H1 (cell line): ENCODE results near the gene RASAL2. TPM values are rescaled to one million over a fixed set of nuclear protein-coding genes. Genes with fewer than 3 reads are reported as not detected.

Experiments
- CTCF ChIA-PET: fragments of 300-600 bp; sonication (Branson Sonifier 250); formaldehyde crosslinking; loops from one replicate; lab custom pipeline; 2021; ENCODE audit not compliant: partially characterized antibody; lab: Charles Lee
- POLR2A ChIA-PET: fragments of 300-600 bp; sonication (Branson Sonifier 250); formaldehyde crosslinking; loops from one replicate; lab custom pipeline; 2021; ENCODE audit warnings: inconsistent platforms; ENCODE audit not compliant: partially characterized antibody; lab: Charles Lee
- DNase-seq, 2 experiments: peaks; one replicate each; pipeline versions ENCODE4 v3.0.0 to v3.0.0-alpha.2; 2010 to 2022; ENCODE audit warnings: low spot score in 2 of 2, low read depth in 1 of 2, mixed read lengths in 1 of 2
- FAIRE-seq: peaks from 2 replicates; lab custom pipeline; 2011; peaks lifted over from hg19 to GRCh38; lab: Jason Lieb, UNC
- H2AFZ ChIP-seq: 2 replicates; pipeline ENCODE4 v1.8.1; 2012; ENCODE audit warnings: low read length, inconsistent platforms
- H2AK5ac ChIP-seq: 2 replicates; pipeline ENCODE4 v1.6.1; 2013; ENCODE audit warnings: low read depth, low read length
- H2BK120ac ChIP-seq: replicated peaks from 2 replicates; pipeline ENCODE3; 2013; ENCODE audit warnings: low read depth, low read length, inconsistent platforms
- H2BK12ac ChIP-seq: 2 replicates; pipeline ENCODE4 v1.6.1; 2013; ENCODE audit warnings: low read depth, low read length
- H2BK15ac ChIP-seq: 2 replicates; pipeline ENCODE4 v1.6.1; 2013; ENCODE audit warnings: low read length
- H2BK20ac ChIP-seq: 2 replicates; pipeline ENCODE4 v1.6.1; 2013; ENCODE audit warnings: low read length
- H2BK5ac ChIP-seq: 2 replicates; pipeline ENCODE4 v1.6.1; 2013; ENCODE audit warnings: low read depth, low read length
- H3K14ac ChIP-seq: 2 replicates; pipeline ENCODE4 v1.6.1; 2013; ENCODE audit warnings: inconsistent platforms; ENCODE audit not compliant: insufficient read length
- H3K18ac ChIP-seq: 2 replicates; pipeline ENCODE4 v1.6.1; 2013; ENCODE audit warnings: low read length; ENCODE audit errors: extremely low read depth
- H3K23ac ChIP-seq: 2 replicates; pipeline ENCODE4 v1.6.1; 2013; ENCODE audit warnings: inconsistent platforms; ENCODE audit not compliant: insufficient read length
- H3K23me2 ChIP-seq: 2 replicates; pipeline ENCODE4 v1.6.1; 2013; ENCODE audit warnings: low read depth, low read length
- H3K27ac ChIP-seq: 2 replicates; pipeline ENCODE4 v1.6.1; 2011; ENCODE audit warnings: low read depth, low read length, inconsistent platforms
- H3K27me3 ChIP-seq, 4 experiments: replicated peaks in 1 of 4; 1 replicate in 1 of 4; 2 replicates in 3 of 4; pipeline versions ENCODE4 v1.6.1 to v1.8.1; 2011 to 2013; ENCODE audit warnings: low read length in 3 of 4, mild to moderate bottlenecking in 3 of 4, inconsistent platforms in 2 of 4, mixed read lengths in 2 of 4, moderate library complexity in 1 of 4; ENCODE audit not compliant: control insufficient read depth in 3 of 4, insufficient read depth in 3 of 4; ENCODE audit errors: extremely low read depth in 1 of 4
- H3K36me3 ChIP-seq, 4 experiments: 2 replicates each; pipeline versions ENCODE4 v1.6.1 to v1.8.1; 2011 to 2013; ENCODE audit warnings: mild to moderate bottlenecking in 4 of 4, low read length in 3 of 4, moderate library complexity in 2 of 4, control low read depth in 1 of 4, inconsistent platforms in 1 of 4; ENCODE audit not compliant: insufficient read depth in 4 of 4, control insufficient read depth in 2 of 4
- H3K4ac ChIP-seq: replicated peaks from 2 replicates; pipeline ENCODE3; 2013; ENCODE audit warnings: low read length, low read depth, mixed read lengths, inconsistent platforms; ENCODE audit not compliant: insufficient read length
- H3K4me1 ChIP-seq, 4 experiments: replicated peaks in 1 of 4; 1 replicate in 1 of 4; 2 replicates in 3 of 4; pipeline versions ENCODE4 v1.6.1 to v1.8.1; 2011 to 2013; ENCODE audit warnings: low read length in 3 of 4, inconsistent platforms in 2 of 4, mixed read lengths in 1 of 4; ENCODE audit not compliant: insufficient read depth in 4 of 4, control insufficient read depth in 3 of 4
- H3K4me2 ChIP-seq, 2 experiments: 2 replicates each; pipeline versions ENCODE4 v1.6.1 to v1.8.1; 2011 to 2013; ENCODE audit warnings: low read depth in 2 of 2, low read length in 2 of 2, control low read depth in 1 of 2, inconsistent platforms in 1 of 2, mild to moderate bottlenecking in 1 of 2; ENCODE audit not compliant: insufficient read depth in 1 of 2
- H3K4me3 ChIP-seq, 4 experiments: fragments of 200-600, 300-600 bp in 1 of 4; sonication (generic), shearing (Covaris generic), sonication (Bioruptor Twin) in 1 of 4; 2 replicates each; pipeline versions ENCODE4 v1.5.1 to v1.8.1; 2011 to 2016; ENCODE audit warnings: low read length in 4 of 4, low read depth in 3 of 4, control low read depth in 2 of 4, inconsistent platforms in 2 of 4, mild to moderate bottlenecking in 2 of 4, mixed read lengths in 1 of 4, moderate library complexity in 1 of 4; ENCODE audit not compliant: insufficient read depth in 2 of 4; ENCODE audit errors: extremely low read depth in 1 of 4
- H3K56ac ChIP-seq: replicated peaks from 2 replicates; pipeline ENCODE3; 2013; ENCODE audit warnings: low read depth, mild to moderate bottlenecking, mixed read lengths, low read length, inconsistent platforms; ENCODE audit not compliant: insufficient read length
- H3K79me1 ChIP-seq: 2 replicates; pipeline ENCODE4 v1.6.1; 2013; ENCODE audit warnings: low read depth, low read length, control low read depth
- H3K79me2 ChIP-seq, 2 experiments: 2 replicates each; pipeline versions ENCODE4 v1.6.1 to v1.8.1; 2012 to 2013; ENCODE audit warnings: low read length in 2 of 2, mild to moderate bottlenecking in 2 of 2, inconsistent platforms in 1 of 2; ENCODE audit not compliant: insufficient read depth in 2 of 2, control insufficient read depth in 1 of 2
- H3K9ac ChIP-seq, 4 experiments: replicated peaks in 1 of 4; 1 replicate in 1 of 4; 2 replicates in 3 of 4; pipeline versions ENCODE4 v1.6.1 to v1.8.1; 2011 to 2013; ENCODE audit warnings: low read depth in 3 of 4, low read length in 3 of 4, control low read depth in 2 of 4, mild to moderate bottlenecking in 2 of 4, moderate library complexity in 2 of 4, inconsistent platforms in 1 of 4; ENCODE audit errors: extremely low read depth in 1 of 4
- H3K9me3 ChIP-seq, 2 experiments: 2 replicates each; pipeline versions ENCODE4 v1.6.1 to v1.8.1; 2012 to 2013; ENCODE audit warnings: mild to moderate bottlenecking in 2 of 2, moderate library complexity in 2 of 2, control low read depth in 1 of 2, inconsistent platforms in 1 of 2, low read depth in 1 of 2, low read length in 1 of 2, mixed read lengths in 1 of 2; ENCODE audit not compliant: insufficient read depth in 2 of 2
- H4K20me1 ChIP-seq, 2 experiments: replicated peaks in 1 of 2; 2 replicates each; pipeline versions ENCODE3 to v1.8.1; 2011 to 2013; ENCODE audit warnings: inconsistent platforms in 2 of 2, low read length in 2 of 2, mild to moderate bottlenecking in 1 of 2; ENCODE audit not compliant: insufficient read depth in 2 of 2, control insufficient read depth in 1 of 2
- H4K5ac ChIP-seq: 2 replicates; pipeline ENCODE4 v1.6.1; 2013; ENCODE audit warnings: low read length, low read depth, mixed read lengths, inconsistent platforms; ENCODE audit not compliant: insufficient read length
- H4K8ac ChIP-seq: 2 replicates; pipeline ENCODE4 v1.8.0; 2013; ENCODE audit warnings: mild to moderate bottlenecking, moderate library complexity, low read length, inconsistent platforms; ENCODE audit not compliant: insufficient read depth; ENCODE audit errors: extremely low read depth
- H4K91ac ChIP-seq: replicated peaks from 2 replicates; pipeline ENCODE3; 2013; ENCODE audit warnings: low read length, mixed read lengths, inconsistent platforms; ENCODE audit not compliant: insufficient read length
- CBX8 ChIP-seq: fragments of 300-800, 300-1000 bp; sonication (generic); IDR thresholded peaks from 2 replicates; pipeline ENCODE4 v1.7.1; 2016; ENCODE audit warnings: low read depth, low read length, borderline replicate concordance
- CHD1 ChIP-seq: IDR thresholded peaks from 2 replicates; pipeline ENCODE4 v1.6.1; 2012; ENCODE audit warnings: low read depth, low read length, improper control_type of control experiment
- EP300 ChIP-seq, 2 experiments: IDR thresholded peaks; 1 replicate in 1 of 2; 2 replicates in 1 of 2; pipeline ENCODE4 v1.6.1; 2011 to 2012; ENCODE audit warnings: low read depth in 2 of 2, low read length in 2 of 2, mild to moderate bottlenecking in 2 of 2, borderline replicate concordance in 1 of 2, inconsistent platforms in 1 of 2, moderate library complexity in 1 of 2
- EZH2 ChIP-seq: fragments of 200-600 bp; sonication (generic); IDR thresholded peaks from 2 replicates; pipeline ENCODE4 v1.7.1; 2012; ENCODE audit warnings: low read depth, mild to moderate bottlenecking, moderate library complexity, low read length, inconsistent platforms; ENCODE audit not compliant: severe bottlenecking
- FOSL1 ChIP-seq: IDR thresholded peaks from 2 replicates; pipeline ENCODE4 v1.6.1; 2011; ENCODE audit warnings: mild to moderate bottlenecking, low read depth, low read length, moderate library complexity; ENCODE audit not compliant: insufficient read depth
- TAF1 ChIP-seq: IDR thresholded peaks from 2 replicates; pipeline ENCODE4 v1.6.1; 2011; ENCODE audit warnings: mild to moderate bottlenecking, low read depth, low read length
- TAF7 ChIP-seq: optimal IDR thresholded peaks from 2 replicates; pipeline ENCODE3; 2011; ENCODE audit warnings: low read depth, mild to moderate bottlenecking, inconsistent platforms, low read length, moderate library complexity, borderline replicate concordance
- WGBS, 2 experiments: shearing (Covaris generic) in 1 of 2; methylation state at CpG; one replicate each; pipeline versions ENCODE4 v1.1.6 to v1.1.7; 2013 to 2015; ENCODE audit warnings: low lambda C conversion rate in 2 of 2, mixed read lengths in 2 of 2, inconsistent platforms in 1 of 2, low coverage in 1 of 2, missing lambda C conversion rate in 1 of 2; ENCODE audit not compliant: insufficient replicate concordance in 2 of 2, insufficient coverage in 1 of 2, insufficient read length in 1 of 2; ENCODE audit errors: extremely low coverage in 1 of 2, missing lambda C conversion rate in 1 of 2; 5-methylcytosine and 5-hydroxymethylcytosine counted together
- polyA plus RNA-seq, 7 experiments: library from polyadenylated mRNA; depleted of rRNA in 3 of 7; stranded (reverse) in 5 of 7; unstranded in 2 of 7; fragments of >200 nt in 5 of 7; fragments of 200-250 nt in 2 of 7; gene quantifications; 1 replicate in 5 of 7; 2 replicates in 1 of 7; 4 replicates in 1 of 7; pipeline versions ENCODE4 v1.2.1 to v1.2.3, GENCODE V29; 2011 to 2013; ENCODE audit warnings: missing spikeins in 2 of 7, mixed read lengths in 2 of 7
- total RNA-seq: library from RNA; stranded (reverse); fragmentation: NEBNext Ultra II Directional; extraction: Animal tissue kit (Norgen Biotek cat#: 25700); gene quantifications from 2 replicates; pipeline ENCODE4 v1.2.1, GENCODE V29; 2021
- TF ChIP-seq, protein P1 (sequence below): IDR thresholded peaks from 2 replicates; pipeline ENCODE4 v1.6.1; 2012; ENCODE audit warnings: inconsistent platforms
- TF ChIP-seq, protein P2 (sequence below), 3 experiments: IDR thresholded peaks; 1 replicate in 2 of 3; 2 replicates in 1 of 3; pipeline versions ENCODE4 v1.5.1 to v1.6.1; 2011; ENCODE audit warnings: low read length in 3 of 3, mild to moderate bottlenecking in 3 of 3, inconsistent platforms in 2 of 3, low read depth in 1 of 3, moderate library complexity in 1 of 3; ENCODE audit not compliant: insufficient read depth in 1 of 3; ENCODE audit errors: control extremely low read depth in 1 of 3

RASAL2 gene
- total and polyA plus RNA-seq, 2 of the 8 experiments (the other 6 are each of a cell fraction or from before 2014, with no cell fraction given): 15.9 to 32.5 TPM

DNA sequence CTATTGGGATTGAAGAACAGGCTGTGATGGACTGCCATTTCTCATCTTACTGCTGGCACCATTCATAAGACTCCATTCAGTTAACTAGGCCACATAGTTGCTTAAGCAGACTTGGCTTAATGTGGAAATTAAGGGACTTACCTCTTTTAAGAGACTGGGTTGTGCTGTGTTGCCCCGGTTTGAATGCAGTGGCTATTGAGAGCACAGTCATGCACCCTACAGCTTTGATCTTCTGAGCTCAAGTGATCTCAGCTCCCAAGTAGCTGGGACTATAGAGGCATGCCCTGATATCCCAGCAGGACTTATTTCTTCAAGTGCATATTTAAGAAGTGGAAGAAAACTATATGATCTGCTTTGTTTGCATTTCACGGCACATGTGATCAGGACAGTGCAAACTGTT, 181.1 kb downstream of the RASAL2 start:
- H3K4me2 ChIP-seq: no peak overlapping the region
- H2BK12ac ChIP-seq: no peak overlapping the region; the same call in 1 of the 2 replicates
- no peak for DNase-seq
- no peak overlapping the region for H3K18ac ChIP-seq
- no peaks in the 10 kb centered on the region for H3K27me3 ChIP-seq
- no peak overlapping the region for H3K23ac ChIP-seq
- FAIRE-seq: no peak
- no peak overlapping the region for H4K5ac ChIP-seq
- no peak overlapping the region for H2AFZ ChIP-seq
- no peak for TF ChIP-seq EZH2
- TF ChIP-seq CBX8: no peak
- TF ChIP-seq EP300 (IDR thresholded peaks at IDR 0.05; ENCODE audit: borderline replicate concordance in 1 of 2, low read depth in 2 of 2, low read length in 2 of 2): no peak
- TF ChIP-seq, protein P1, sequence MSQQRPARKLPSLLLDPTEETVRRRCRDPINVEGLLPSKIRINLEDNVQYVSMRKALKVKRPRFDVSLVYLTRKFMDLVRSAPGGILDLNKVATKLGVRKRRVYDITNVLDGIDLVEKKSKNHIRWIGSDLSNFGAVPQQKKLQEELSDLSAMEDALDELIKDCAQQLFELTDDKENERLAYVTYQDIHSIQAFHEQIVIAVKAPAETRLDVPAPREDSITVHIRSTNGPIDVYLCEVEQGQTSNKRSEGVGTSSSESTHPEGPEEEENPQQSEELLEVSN: no peak
- TF ChIP-seq, protein P2, sequence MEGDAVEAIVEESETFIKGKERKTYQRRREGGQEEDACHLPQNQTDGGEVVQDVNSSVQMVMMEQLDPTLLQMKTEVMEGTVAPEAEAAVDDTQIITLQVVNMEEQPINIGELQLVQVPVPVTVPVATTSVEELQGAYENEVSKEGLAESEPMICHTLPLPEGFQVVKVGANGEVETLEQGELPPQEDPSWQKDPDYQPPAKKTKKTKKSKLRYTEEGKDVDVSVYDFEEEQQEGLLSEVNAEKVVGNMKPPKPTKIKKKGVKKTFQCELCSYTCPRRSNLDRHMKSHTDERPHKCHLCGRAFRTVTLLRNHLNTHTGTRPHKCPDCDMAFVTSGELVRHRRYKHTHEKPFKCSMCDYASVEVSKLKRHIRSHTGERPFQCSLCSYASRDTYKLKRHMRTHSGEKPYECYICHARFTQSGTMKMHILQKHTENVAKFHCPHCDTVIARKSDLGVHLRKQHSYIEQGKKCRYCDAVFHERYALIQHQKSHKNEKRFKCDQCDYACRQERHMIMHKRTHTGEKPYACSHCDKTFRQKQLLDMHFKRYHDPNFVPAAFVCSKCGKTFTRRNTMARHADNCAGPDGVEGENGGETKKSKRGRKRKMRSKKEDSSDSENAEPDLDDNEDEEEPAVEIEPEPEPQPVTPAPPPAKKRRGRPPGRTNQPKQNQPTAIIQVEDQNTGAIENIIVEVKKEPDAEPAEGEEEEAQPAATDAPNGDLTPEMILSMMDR (IDR thresholded peaks at IDR 0.05; ENCODE audit: control extremely low read depth in 1 of 3, insufficient read depth in 1 of 3, low read depth in 1 of 3, low read length in 3 of 3): no peak
- TF ChIP-seq TAF7: no peak
- no peak for TF ChIP-seq CHD1
- TF ChIP-seq TAF1: no peak
- TF ChIP-seq FOSL1: no peak
- H3K23me2 ChIP-seq: no peaks in the 10 kb centered on the region
- no peak overlapping the region for H3K14ac ChIP-seq
- no peak overlapping the region for H2BK20ac ChIP-seq
- H3K79me1 ChIP-seq: peaks cover 2% of the 10 kb centered on the region; the same call in 1 of the 2 replicates
- H3K9ac ChIP-seq: no peak overlapping the region
- ChIA-PET POLR2A (no interaction called here), CTCF (interaction anchor here (0.7 to 1.0 kb wide), 3 partner anchors 9 to 289 kb away, joined by 3 read pairs; no protein-coding TSS in a partner anchor)
- no peak overlapping the region for H3K56ac ChIP-seq
- H2BK5ac ChIP-seq: no peak overlapping the region
- H3K9me3 ChIP-seq: no peaks in the 10 kb centered on the region
- H4K20me1 ChIP-seq: no peaks in the 10 kb centered on the region
- H3K36me3 ChIP-seq: no peaks in the 10 kb centered on the region
- H2AK5ac ChIP-seq: no peak overlapping the region
- no peak overlapping the region for H4K91ac ChIP-seq
- no peak overlapping the region for H2BK15ac ChIP-seq
- H3K79me2 ChIP-seq: peaks cover 0 to 74% of the 10 kb centered on the region in 2 experiments; a peak in 2 of 4 replicates
- H4K8ac ChIP-seq: no peak overlapping the region
- H3K4ac ChIP-seq: no peak overlapping the region
- H3K27ac ChIP-seq: no peak overlapping the region
- no peak overlapping the region for H3K4me3 ChIP-seq
- H3K4me1 ChIP-seq: peaks cover 6 to 28% (median 13%) of the 10 kb centered on the region in 4 experiments; a peak in 6 of 7 replicates
- WGBS, 2 experiments: 95% methylated on average over 2 of the region's 2 CpGs; no CpG with 5 or more reads in 1 of the 2 experiments
- H2BK120ac ChIP-seq: no peak overlapping the region
